PC-3 (cell line): ENCODE measurements around the gene PGS1.

Source experiments
- EZH2 ChIP-seq: fragments of 300-600 bp; sonication (generic); IDR thresholded peaks from one replicate; pipeline ENCODE4 v1.6.1; 2017; ENCODE audit warnings: antibody characterized with exemption, mild to moderate bottlenecking, low read length; ENCODE audit not compliant: unreplicated experiment
- EZH2phosphoT487 ChIP-seq: fragments of 300-600 bp; sonication (generic); IDR thresholded peaks from 2 replicates; pipeline ENCODE4 v1.6.1; 2018; ENCODE audit warnings: mild to moderate bottlenecking, antibody characterized with exemption, low read length, borderline replicate concordance
- TF ChIP-seq, protein P1 (sequence below): fragments of 300-600 bp; sonication (generic); conservative IDR thresholded peaks from 2 replicates; pipeline ENCODE4 v1.5.1; 2017; ENCODE audit warnings: antibody characterized with exemption, low read depth, mild to moderate bottlenecking, low read length

GRCh38 chr17:78376161-78376560 lies 2.3 kb upstream of the PGS1 start:
- TF ChIP-seq, protein P1, sequence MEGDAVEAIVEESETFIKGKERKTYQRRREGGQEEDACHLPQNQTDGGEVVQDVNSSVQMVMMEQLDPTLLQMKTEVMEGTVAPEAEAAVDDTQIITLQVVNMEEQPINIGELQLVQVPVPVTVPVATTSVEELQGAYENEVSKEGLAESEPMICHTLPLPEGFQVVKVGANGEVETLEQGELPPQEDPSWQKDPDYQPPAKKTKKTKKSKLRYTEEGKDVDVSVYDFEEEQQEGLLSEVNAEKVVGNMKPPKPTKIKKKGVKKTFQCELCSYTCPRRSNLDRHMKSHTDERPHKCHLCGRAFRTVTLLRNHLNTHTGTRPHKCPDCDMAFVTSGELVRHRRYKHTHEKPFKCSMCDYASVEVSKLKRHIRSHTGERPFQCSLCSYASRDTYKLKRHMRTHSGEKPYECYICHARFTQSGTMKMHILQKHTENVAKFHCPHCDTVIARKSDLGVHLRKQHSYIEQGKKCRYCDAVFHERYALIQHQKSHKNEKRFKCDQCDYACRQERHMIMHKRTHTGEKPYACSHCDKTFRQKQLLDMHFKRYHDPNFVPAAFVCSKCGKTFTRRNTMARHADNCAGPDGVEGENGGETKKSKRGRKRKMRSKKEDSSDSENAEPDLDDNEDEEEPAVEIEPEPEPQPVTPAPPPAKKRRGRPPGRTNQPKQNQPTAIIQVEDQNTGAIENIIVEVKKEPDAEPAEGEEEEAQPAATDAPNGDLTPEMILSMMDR: no peak
- TF ChIP-seq EZH2phosphoT487 (no peak), EZH2 (no peak)
